ENCODE data around the gene LIN54.
"Not testable (repeated sequence)": the region's sequence is repeated elsewhere in the genome, so short reads cannot be mapped to it uniquely, and the experiment has no call there.

The LIN54 gene

DNA sequence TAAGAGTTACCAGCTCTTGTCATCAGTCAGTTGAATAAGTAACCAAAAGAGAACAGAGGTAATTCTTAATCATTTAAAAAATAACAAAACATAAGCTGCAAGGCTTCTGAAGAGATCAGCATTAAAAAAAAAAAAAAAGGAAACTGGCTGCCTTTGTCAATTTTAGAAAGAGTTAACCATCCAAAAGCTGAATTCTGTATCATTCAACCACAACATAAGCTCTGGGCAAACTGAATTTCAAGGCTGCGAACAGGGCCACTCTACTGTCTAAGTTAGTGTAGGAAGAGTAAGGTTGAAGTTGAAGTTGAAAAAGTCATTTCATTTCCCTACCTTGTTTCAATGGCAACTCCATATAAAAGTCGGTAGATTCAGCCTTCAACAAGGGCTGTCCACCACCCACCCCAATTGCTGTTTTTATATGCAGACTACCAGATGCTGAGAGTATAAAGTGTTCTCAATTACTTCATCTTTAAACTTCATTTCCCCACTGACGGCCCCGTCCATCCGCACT is 1.1 kb upstream of the LIN54 start:
- peak; percentile 18 for DNase-seq

DNA sequence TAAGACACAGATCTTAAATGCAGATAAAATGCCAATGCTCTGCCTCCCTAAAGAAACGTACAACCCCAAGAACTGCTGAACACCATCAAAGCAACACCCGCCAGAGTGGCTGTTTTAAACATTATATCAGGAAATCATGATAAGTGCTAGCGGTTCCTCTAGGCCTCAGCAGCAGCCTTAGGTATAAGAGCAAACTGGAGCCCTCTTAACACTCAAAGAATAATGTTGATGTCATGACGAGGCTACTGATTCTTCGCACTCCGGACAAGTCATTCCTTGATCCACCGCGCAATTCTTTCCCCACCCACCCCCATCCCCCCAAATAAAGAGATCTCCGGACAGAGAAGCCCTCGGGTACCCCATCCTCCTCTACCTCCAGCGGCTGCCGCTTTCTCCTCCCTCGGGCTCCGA is 507 bp downstream of the LIN54 start:
- DNase-seq, result peak; percentile 24

DNA sequence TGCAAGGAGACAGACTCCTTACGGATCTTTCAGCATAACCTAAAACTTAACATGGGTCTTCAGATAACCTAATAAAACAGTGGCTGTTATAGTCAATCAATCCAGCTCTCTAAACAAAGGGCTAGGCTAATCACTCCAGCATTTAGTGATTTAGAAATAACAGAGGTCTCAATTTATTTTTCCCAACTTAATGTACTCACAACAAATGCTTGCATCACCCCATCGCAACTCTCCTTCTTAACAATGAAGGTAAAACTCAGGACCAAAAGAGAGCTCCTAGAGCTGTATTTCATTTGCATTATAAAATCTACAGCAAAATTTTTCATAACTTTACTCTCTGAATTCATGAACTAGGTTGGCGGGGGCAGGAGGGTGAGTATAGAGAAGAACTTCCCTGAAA is 1.1 kb downstream of the LIN54 start:
- DNase-seq, result no peak

GRCh38 chr4:83003044-83003791 is 7.4 kb downstream of the LIN54 start:
- not testable (repeated sequence) for DNase-seq

- DNase-seq, result no peak
Observed at GRCh38 chr4:83002329-83002728, 8.3 kb downstream of the LIN54 start.

- peak; percentile 80 for DNase-seq
Observed at GRCh38 chr4:82998898-82999297, 11.7 kb downstream of the LIN54 start.

- no peak for DNase-seq
Observed at GRCh38 chr4:82994834-82995233, 15.8 kb downstream of the LIN54 start.

DNA sequence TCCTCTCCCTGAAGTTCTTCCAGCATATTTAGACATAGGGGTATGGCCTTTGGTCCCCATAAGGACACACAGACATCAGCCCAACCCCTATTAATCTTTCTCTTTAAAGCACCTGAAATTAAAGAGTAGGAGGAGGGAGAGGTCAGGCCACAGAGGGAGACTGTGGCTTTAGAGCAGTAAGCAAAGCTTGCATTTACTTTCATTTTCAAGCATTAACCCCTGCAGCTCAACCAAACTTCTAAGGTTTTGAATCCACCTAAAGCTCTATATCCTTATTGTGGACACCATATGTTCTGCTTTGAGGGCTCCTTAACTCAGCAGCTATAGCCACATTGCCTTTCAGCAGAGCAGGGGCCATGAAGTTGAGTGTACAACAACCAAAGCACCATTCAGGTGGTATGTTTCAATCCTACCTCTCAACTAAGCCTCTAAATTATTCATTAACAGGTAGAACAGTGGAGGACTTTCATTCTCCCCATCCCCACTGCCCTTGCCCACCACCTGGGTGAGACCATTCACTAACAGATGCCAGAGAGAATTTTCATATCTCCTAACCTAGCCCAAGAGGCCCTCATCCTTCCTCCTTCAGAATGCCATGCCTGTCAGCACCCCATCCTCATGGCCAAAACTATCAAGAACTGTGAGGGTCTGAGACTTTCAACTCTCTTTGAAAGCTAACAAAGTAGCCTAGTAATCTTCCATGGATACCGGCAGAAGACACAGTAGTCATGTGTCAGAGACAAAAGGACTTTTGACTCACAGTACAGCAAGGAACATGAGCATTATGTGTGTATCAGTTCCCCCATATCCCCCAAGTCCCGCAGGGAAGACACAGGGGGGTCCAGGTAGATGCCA is 20.8 kb downstream of the LIN54 start:
- no peak for DNase-seq

- no peak for DNase-seq
Observed at GRCh38 chr4:82988323-82988832, 22.2 kb downstream of the LIN54 start.

DNA sequence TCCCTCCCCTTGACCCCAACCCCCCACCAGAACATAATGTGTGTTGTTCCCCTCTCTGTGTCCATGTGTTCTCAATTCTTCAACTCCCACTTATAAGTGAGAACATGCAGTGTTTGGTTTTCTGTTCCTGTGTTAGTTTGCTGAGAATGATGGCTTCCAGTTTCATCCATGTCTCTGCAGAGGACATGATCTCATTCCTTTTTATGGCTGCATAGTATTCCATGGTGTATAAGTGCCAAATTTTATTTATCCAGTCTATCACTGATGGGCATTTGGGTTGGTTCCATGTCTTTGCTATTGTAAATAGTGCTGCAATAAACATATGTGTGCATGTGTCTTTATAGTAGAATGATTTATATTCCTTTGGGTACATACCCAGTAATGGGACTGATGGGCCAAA is 23.1 kb downstream of the LIN54 start:
- DNase-seq, result not testable (repeated sequence)

GRCh38 chr4:82984459-82984858 is 26.2 kb downstream of the LIN54 start:
- no peak for DNase-seq

GRCh38 chr4:82983444-82983843 is 27.2 kb downstream of the LIN54 start:
- DNase-seq, result no peak

DNA sequence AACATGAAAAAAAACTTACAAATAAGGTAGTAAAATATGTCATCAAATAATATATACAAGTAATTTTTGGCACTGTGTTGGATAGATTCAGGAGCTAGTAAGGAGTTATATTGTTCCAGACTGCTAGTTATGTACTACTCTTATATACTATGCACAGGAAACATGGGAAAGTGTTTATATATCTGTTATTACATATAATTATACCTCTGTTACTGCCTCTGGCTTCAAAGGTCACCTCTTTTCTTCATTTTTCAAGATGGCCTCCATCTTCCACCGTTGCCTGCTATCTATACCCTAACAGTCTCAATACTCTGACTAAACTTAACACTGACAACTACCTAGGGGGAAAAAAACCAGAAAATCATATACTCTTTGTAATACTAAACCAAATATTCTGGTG is 29.5 kb downstream of the LIN54 start:
- no peak for DNase-seq

DNA sequence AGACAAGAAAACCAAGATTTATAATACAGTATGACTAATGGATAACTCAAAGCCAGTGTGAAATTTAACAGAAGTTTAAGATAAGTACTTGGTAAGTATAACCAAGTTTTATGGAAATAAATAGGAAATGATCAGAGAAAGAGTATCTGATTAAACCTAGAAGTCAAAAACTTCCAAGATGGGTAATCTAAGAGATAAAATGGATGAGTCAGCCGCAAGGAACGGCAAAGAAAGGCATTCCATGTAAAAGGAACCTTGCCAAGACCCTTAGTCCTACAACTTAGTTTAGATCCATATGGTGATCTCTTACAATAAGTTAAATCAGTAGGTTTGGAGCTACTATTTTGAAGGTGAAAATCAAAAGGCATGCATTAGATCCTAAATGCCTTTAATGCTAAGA is 34.8 kb downstream of the LIN54 start:
- no peak for DNase-seq

- DNase-seq, result no peak
Observed at GRCh38 chr4:82969414-82969813, 41.2 kb downstream of the LIN54 start.

- no peak for DNase-seq
Observed at GRCh38 chr4:82968972-82969371, 41.7 kb downstream of the LIN54 start.

GRCh38 chr4:82965763-82966162 is 44.9 kb downstream of the LIN54 start:
- DNase-seq, result no peak

DNA sequence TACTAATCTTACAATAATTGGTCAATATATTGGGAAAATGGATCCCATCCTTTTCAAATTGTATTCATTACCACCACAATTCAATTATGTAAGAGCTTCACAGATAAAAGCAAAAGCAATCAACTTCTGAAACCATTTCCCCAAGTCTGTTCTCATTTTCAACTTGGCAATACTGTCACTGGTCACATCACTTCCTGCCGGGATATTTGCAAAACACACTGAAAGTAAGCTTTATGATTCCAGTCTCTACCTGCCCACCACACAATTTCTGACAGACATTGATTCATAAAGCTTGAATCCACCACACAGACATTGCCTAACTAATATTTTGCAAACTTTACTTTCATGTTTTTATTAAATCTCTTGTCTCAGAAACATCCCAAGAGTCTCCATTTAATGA is 53.6 kb downstream of the LIN54 start:
- DNase-seq, result no peak

DNA sequence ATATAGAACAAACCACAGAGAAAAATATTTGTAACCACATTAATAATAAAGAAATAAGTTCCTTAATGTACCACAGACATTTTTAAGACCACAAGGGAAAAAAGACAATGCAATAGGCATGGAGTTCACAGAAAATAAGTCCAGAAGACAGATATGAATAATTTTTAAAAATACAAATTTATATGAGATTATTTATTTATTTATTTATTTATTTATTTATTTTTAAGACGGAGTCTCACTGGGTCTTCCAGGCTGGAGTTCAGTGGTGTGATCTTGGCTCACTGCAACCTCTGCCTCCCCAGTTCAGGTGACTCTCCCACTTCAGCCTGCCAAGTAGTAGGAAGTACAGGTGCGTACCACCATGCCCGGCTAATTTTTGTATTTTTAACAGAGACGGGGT is 56.4 kb downstream of the LIN54 start:
- no peak for DNase-seq

DNA sequence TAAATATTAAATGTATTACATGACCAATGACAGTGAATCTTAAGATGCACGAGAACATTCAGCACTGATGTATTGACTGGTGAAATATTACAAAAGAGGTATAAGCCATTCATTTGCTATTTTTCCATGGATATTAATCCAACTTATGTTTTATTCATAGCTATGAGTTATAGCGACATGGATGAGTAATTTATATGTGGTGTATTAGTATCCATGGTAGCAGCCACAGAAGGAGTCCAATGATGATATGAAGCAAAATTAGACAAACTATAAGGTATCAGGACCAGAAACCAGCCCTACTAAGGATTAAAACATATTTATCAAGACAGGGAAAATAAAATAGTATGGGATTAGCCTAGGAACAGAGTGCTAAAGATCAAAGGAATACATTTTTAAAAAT is 59.4 kb downstream of the LIN54 start:
- no peak for DNase-seq

- no peak for DNase-seq
Observed at GRCh38 chr4:82948647-82949204, 61.9 kb downstream of the LIN54 start.

- no peak for DNase-seq
Observed at GRCh38 chr4:82947498-82947897, 63.1 kb downstream of the LIN54 start.

GRCh38 chr4:82939414-82939813 is 71.2 kb downstream of the LIN54 start:
- DNase-seq, result no peak

GRCh38 chr4:82934441-82934840 is 76.2 kb downstream of the LIN54 start:
- no peak for DNase-seq
